ENCODE measurements around the gene KLC1. TPM values are rescaled to one million over a fixed set of nuclear protein-coding genes. Genes with fewer than 3 reads are reported as not detected.

The KLC1 gene
- total and polyA plus RNA-seq, 2 donors (not counting 1 experiment from before 2014, with no cell fraction given), result 102 to 243 TPM

- no peaks in the 10 kb centered on the region for H3K9me3 ChIP-seq (ENCODE audit: control extremely low read depth in 1 of 3, control insufficient read depth in 2 of 3, insufficient read depth in 1 of 3, low read length in 2 of 3)
- no peaks in the 10 kb centered on the region for H3K36me3 ChIP-seq (replicated peaks in 1 of 2; ENCODE audit: control extremely low read depth in 1 of 2, control insufficient read depth in 1 of 2, extremely low read depth in 1 of 2, insufficient read depth in 2 of 2, low read length in 1 of 2)
- no peaks in the 10 kb centered on the region for H3K27me3 ChIP-seq (replicated peaks in 1 of 4; ENCODE audit: control extremely low read depth in 1 of 4, control insufficient read depth in 3 of 4, insufficient read depth in 4 of 4, low read length in 3 of 4)
- peaks cover 36% of the 10 kb centered on the region for H4K20me1 ChIP-seq (ENCODE audit: control insufficient read depth, insufficient read depth, low read length, poor library complexity, severe bottlenecking)
- H3K27me3 Mint-ChIP-seq, result no peaks in the 10 kb centered on the region
- TF ChIP-seq CTCF (IDR thresholded peaks at IDR 0.05) (no peak), EZH2 (IDR thresholded peaks at IDR 0.05; ENCODE audit: borderline replicate concordance, insufficient read depth, low read depth, low read length, poor library complexity, severe bottlenecking) (no peak)
- peaks cover 36% of the 10 kb centered on the region for H3K4me1 Mint-ChIP-seq
- H3K4me1 ChIP-seq (ENCODE audit: control insufficient read depth in 2 of 2, insufficient read depth in 2 of 2, low read length in 2 of 2), result peaks cover 15 to 24% of the 10 kb centered on the region in 2 donors
- intact Hi-C loops (cut with micrococcal nuclease), result loop anchor here (5.0 kb wide), 1 partner anchor 1036 kb away; the partner anchor contains the start of gene SIVA1
- peak overlapping the region; percentile 75 for H2AFZ ChIP-seq (ENCODE audit: insufficient read depth, low read depth, low read length, poor library complexity, severe bottlenecking)
- H3K27ac ChIP-seq (ENCODE audit: low read length in 2 of 2), result no peak overlapping the region
- H3K9ac ChIP-seq (ENCODE audit: low read length), result peak overlapping the region; percentile 76
- CTCF ChIA-PET, result interaction anchor here (1.4 kb wide), 1 partner anchor 37 kb away, joined by 4 read pairs; no protein-coding TSS in a partner anchor
- no peaks in the 10 kb centered on the region for H3K9me3 Mint-ChIP-seq (ENCODE audit: insufficient read depth)
- ATAC-seq (ENCODE audit: low read depth), result no peak
- POLR2A ChIA-PET, result interaction anchor here (0.6 to 0.7 kb wide), 4 partner anchors 14 to 1430 kb away, joined by 3 to 4 read pairs (median 3); no protein-coding TSS in a partner anchor
- H3K79me2 ChIP-seq (ENCODE audit: control insufficient read depth, insufficient read depth, low read length), result peaks cover 56% of the 10 kb centered on the region
- peak overlapping the region; percentile 86 for H3K4me3 Mint-ChIP-seq
- 3% methylated on average over 72 of the region's 72 CpGs for WGBS (ENCODE audit: insufficient coverage)
- H3K4me2 ChIP-seq (replicated peaks; ENCODE audit: low read depth, low read length, poor library complexity, severe bottlenecking), result peak overlapping the region; percentile 96
- H3K27ac Mint-ChIP-seq, result peak overlapping the region; percentile 67
- H3K4me3 ChIP-seq (ENCODE audit: control extremely low read depth in 1 of 5, extremely low read depth in 1 of 5, insufficient read depth in 1 of 5, low read depth in 2 of 5, low read length in 4 of 5), result peak overlapping the region; percentile 12 to 82 (median 60)
- peak; percentile 33 for DNase-seq
These were observed 87.2 kb downstream of the KLC1 start for GRCh38 chr14:103716091-103716801.

- Histone ChIP-seq H3K4me1 (ENCODE audit: control insufficient read depth in 2 of 2, insufficient read depth in 2 of 2, low read length in 2 of 2) (peaks cover 15 to 24% of the 10 kb centered on the region in 2 donors), H2AFZ (ENCODE audit: insufficient read depth, low read depth, low read length, poor library complexity, severe bottlenecking) (no peak overlapping the region), H3K4me3 (ENCODE audit: control extremely low read depth in 1 of 5, extremely low read depth in 1 of 5, insufficient read depth in 1 of 5, low read depth in 2 of 5, low read length in 4 of 5) (peak overlapping the region in 3 of 5 experiments; percentile 60 to 82 (median 74)), H4K20me1 (ENCODE audit: control insufficient read depth, insufficient read depth, low read length, poor library complexity, severe bottlenecking) (peaks cover 38% of the 10 kb centered on the region), H3K4me2 (replicated peaks; ENCODE audit: low read depth, low read length, poor library complexity, severe bottlenecking) (peak overlapping the region; percentile 96), H3K27me3 (replicated peaks in 1 of 4; ENCODE audit: control extremely low read depth in 1 of 4, control insufficient read depth in 3 of 4, insufficient read depth in 4 of 4, low read length in 3 of 4) (no peaks in the 10 kb centered on the region), H3K27ac (ENCODE audit: low read length in 2 of 2) (no peak overlapping the region), H3K79me2 (ENCODE audit: control insufficient read depth, insufficient read depth, low read length) (peaks cover 55% of the 10 kb centered on the region), H3K9me3 (ENCODE audit: control extremely low read depth in 1 of 3, control insufficient read depth in 2 of 3, insufficient read depth in 1 of 3, low read length in 2 of 3) (no peaks in the 10 kb centered on the region), H3K9ac (ENCODE audit: low read length) (no peak overlapping the region), H3K36me3 (replicated peaks in 1 of 2; ENCODE audit: control extremely low read depth in 1 of 2, control insufficient read depth in 1 of 2, extremely low read depth in 1 of 2, insufficient read depth in 2 of 2, low read length in 1 of 2) (no peaks in the 10 kb centered on the region)
- H3K4me1 Mint-ChIP-seq, result peaks cover 36% of the 10 kb centered on the region
- intact Hi-C loops (cut with micrococcal nuclease), result loop anchor here (5.0 kb wide), 1 partner anchor 1035 kb away; the partner anchor contains the start of gene SIVA1
- no peak for ATAC-seq (ENCODE audit: low read depth)
- TF ChIP-seq EZH2 (IDR thresholded peaks at IDR 0.05; ENCODE audit: borderline replicate concordance, insufficient read depth, low read depth, low read length, poor library complexity, severe bottlenecking), result no peak
- no peak for TF ChIP-seq CTCF (IDR thresholded peaks at IDR 0.05)
- ChIA-PET POLR2A (no interaction called here), CTCF (interaction anchor here (1.4 kb wide), 1 partner anchor 37 kb away, joined by 3 read pairs; no protein-coding TSS in a partner anchor)
- peak overlapping the region; percentile 86 for H3K4me3 Mint-ChIP-seq
- H3K9me3 Mint-ChIP-seq (ENCODE audit: insufficient read depth), result no peaks in the 10 kb centered on the region
- no peak overlapping the region for H3K27ac Mint-ChIP-seq
- no peak for DNase-seq
- H3K27me3 Mint-ChIP-seq, result no peaks in the 10 kb centered on the region
- WGBS (ENCODE audit: insufficient coverage), result 84% methylated on average over 13 of the region's 17 CpGs
These were observed 87.9 kb downstream of the KLC1 start for GRCh38 chr14:103716899-103717411.

All from B cell (primary cell).